HT1080 (cell line): Measurements from ENCODE around the gene SIAH2. TPM values are rescaled to one million over a fixed set of nuclear protein-coding genes. Genes with fewer than 3 reads are reported as not detected.

Source experiments
- DNase-seq: peaks from one replicate; pipeline ENCODE4 v3.0.0-alpha.2; 2015; ENCODE audit warnings: low read depth
- total RNA-seq: library from RNA; depleted of rRNA; stranded (reverse); fragments of >200 nt; shearing (Covaris generic); gene quantifications from 2 replicates; pipeline ENCODE4 v1.2.3, GENCODE V29; 2014

SIAH2 gene
- total RNA-seq, 1 experiment from 2014 or later = 71.8 TPM

GRCh38 chr3:150775001-150775599 lies 12.1 kb upstream of the SIAH2 start:
- DNase-seq = peak; percentile 37

DNA sequence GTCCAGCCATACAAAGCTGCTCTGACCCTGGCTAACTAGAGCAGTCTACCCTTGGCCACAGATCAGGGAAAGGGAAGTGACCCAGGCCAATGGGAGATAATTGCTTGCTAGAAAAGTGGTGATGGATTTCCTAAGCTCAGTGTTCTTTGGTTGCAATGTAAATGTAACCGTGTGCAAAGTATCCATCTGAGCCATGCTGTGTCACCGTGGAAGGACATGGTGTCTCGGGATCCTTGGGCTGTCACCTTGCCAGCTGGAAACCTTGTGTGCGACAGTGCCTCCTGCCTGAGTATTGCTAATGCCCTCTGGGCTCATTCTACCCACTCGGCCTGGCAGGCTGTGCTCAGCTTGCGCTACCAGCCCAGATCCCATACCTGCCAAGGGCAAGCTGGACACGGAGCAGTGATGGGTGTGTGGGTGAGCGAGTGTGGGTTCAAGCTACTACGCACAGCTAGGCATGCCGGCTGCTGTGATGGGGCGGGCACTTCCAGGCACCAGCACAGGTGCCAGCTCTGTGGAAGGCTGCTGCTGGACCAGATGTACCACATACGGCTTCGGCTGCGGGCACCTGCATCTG lies 10.7 kb upstream of the SIAH2 start:
- DNase-seq = no peak

DNA sequence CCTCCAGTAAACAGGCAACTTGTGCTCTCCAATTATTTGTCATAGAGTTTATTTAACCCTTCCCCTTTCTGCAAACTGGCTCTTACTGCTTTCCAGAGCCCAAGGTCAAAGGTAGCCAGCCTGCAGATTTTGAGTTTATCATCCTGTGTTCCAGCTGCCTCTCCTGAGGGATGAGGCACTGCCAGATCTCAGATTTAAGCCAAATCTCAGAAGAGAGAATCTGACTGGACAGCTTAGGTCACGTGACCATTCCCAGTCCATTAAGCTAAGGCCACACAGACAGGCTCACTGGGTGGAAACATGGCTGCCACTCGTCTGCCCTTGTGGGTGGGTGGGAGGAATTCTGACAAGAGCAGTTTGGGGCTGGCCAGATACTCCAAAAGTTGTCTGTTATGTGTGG lies 8.6 kb upstream of the SIAH2 start:
- DNase-seq = no peak

- DNase-seq = no peak
Observed at GRCh38 chr3:150770681-150771080, 7.7 kb upstream of the SIAH2 start.

GRCh38 chr3:150766742-150767141 lies 3.8 kb upstream of the SIAH2 start:
- DNase-seq = no peak

- peak; percentile 76 for DNase-seq
Observed at GRCh38 chr3:150765949-150766720, 3.2 kb upstream of the SIAH2 start.

GRCh38 chr3:150764967-150765366 lies 2.0 kb upstream of the SIAH2 start:
- no peak for DNase-seq

DNA sequence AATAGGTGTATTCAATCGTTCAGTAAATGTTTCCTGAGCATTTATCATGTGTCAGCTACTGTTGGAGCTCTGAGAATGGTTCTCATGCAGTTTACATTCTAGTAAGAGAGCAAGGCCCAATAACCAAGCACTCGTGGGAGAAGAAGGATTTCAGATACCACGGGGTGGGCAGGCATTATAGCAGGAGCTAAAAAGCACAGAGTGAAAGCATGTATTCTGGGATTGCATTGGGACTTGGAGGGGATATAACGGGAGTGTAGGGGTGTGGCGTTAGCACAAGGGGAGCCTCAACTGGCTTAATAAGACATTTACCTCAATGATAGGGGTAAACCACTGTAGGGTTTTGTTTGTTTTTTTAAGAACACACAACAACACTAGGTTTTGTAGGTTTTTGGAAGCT lies 1.6 kb upstream of the SIAH2 start:
- no peak for DNase-seq

- peak; percentile 77 for DNase-seq
Observed at GRCh38 chr3:150763841-150764483, 993 bp upstream of the SIAH2 start.

DNA sequence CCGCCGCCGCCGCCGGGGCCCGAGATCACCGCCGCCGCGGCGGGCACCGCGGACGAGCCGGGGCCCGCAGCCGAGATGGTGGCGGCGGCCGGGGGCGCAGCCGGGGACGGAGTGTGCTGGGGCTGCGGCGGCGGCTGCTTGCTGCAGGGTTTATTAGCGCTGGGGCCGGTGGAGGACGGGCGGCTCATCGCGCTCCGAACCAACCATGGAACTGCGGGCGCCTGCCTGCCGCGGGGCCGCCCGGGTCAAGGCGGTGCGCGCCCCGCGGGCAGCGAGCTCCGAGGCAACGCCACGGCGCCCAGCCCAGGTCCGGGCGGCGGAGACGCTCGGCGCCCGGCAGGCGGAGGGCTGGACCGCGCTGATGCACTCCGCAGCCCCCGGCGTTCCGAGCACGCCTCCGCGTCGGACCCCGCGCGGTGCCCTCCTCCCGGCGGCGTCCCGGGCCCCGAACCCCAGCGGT lies 277 bp downstream of the SIAH2 start:
- no peak for DNase-seq

- DNase-seq = peak; percentile 72
Observed at GRCh38 chr3:150761831-150762661, 923 bp downstream of the SIAH2 start.

DNA sequence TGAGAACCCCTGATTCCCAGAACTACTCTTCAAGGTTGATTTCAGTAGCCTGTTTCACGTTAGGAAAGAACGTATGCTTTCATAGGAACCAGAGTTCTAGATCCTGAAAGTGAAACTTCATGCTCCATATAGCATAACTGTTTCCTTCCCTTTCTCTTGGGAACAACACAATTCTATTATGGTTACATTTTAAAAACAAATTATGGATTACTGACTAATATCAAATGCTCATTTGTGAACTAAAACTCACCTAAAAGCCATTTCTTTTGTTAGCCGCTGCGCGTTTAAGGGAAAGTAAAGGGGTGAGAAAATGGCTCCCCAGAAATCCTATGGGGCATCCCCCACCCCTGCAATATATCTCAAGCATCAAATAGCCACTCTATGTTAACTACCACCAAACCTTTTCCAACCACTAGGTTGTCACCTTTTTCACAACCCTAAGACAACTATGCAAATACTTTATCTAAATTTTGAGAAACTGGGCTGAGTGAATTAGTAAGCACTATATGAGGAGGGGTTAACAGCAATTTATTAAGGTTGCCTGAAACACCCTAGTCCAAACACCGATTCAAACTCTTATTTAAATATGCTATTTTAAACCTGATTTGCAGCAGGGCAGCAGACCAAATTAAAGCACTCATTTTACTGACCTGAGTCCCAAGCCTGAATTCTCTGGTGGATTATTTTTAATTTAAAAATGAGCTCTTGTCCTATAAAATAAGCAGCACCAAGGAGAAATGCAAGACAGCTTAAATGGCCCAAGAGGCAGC lies 2.4 kb downstream of the SIAH2 start:
- no peak for DNase-seq

GRCh38 chr3:150759947-150760346 lies 3.0 kb downstream of the SIAH2 start:
- DNase-seq = no peak

GRCh38 chr3:150759319-150759718 lies 3.6 kb downstream of the SIAH2 start:
- no peak for DNase-seq

DNA sequence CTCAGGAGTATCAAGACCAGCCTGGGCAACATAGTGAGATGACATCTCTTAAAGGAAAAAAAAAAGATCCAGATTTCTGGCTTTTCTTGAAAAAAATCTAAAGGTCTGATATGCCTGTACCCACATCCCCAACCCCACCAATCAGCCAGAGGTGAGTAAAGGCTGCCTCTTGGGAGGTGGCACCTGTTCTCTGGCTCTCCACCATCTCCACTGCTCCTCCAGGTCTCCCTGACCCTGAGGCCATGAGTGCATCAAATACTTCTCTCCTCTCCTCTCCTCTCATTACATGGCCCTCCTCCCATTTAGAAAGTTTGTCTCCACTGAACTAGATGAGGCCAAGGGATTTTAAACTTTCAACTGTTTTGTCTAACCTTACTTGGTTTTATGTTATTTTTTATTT lies 5.2 kb downstream of the SIAH2 start:
- DNase-seq = no peak

GRCh38 chr3:150757364-150757763 lies 5.6 kb downstream of the SIAH2 start:
- DNase-seq = no peak

DNA sequence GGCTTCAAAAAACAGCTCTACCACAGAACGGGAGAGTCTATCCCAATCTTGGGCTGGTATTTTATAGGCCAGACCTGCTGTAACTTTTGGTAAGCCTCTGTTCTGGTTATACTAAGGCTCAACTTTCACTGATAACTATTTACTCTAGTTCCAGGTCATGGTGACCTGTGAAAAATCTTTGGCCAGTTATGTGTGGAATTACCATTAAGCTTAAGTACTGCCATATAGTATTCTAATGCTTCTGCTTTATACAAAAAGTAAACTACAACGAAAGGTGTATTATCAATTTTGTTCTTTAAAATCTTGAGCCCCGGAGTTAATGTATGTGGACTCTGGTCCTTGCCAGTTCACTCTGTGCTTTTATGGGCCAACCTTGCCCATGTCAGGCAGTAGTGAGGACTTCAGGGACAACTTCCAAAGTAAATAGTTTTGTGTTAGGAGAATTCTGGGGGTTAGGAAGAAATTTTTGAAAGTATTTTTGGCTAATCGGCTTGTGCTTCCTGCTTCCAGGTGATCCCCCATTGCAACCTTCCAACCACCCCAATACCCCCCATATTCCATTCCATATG lies 6.4 kb downstream of the SIAH2 start:
- DNase-seq = no peak

DNA sequence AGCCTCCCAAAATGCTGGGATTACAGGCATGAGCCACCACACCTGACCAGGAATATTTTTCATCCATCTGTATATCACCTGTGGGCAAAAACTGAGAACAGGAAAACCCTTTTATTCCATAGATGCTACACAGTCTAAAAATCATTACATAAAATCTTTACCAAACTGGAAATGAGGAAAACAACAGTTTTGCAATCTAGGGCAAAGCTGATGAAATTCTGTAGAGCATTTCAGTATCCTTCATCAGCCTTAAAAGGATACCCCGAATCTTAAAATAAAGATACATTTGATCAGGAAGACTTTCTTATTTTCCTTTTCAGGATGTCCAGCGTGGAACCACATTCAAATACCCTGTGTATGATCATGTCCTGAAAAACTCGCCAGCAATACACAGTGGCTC lies 7.1 kb downstream of the SIAH2 start:
- DNase-seq = no peak

DNA sequence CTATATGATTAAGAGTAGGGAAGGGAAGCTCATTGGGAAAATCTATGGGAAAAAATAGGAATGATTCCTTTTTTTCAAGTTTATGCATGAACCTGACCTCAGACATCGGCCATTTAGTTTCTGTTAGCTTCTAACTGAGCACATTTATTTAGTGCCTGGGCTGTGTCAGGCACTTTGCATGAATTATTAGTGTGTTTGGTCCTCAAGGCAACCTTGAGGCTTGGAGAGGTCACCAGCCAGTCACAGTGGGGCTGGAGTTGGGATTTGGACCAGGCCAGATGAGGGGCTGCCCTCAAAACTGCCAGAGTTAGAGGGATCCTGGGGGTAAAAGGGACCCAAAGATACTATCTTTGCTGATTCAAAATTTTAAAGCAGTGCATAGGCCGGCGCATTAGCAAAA lies 8.1 kb downstream of the SIAH2 start:
- DNase-seq = no peak

DNA sequence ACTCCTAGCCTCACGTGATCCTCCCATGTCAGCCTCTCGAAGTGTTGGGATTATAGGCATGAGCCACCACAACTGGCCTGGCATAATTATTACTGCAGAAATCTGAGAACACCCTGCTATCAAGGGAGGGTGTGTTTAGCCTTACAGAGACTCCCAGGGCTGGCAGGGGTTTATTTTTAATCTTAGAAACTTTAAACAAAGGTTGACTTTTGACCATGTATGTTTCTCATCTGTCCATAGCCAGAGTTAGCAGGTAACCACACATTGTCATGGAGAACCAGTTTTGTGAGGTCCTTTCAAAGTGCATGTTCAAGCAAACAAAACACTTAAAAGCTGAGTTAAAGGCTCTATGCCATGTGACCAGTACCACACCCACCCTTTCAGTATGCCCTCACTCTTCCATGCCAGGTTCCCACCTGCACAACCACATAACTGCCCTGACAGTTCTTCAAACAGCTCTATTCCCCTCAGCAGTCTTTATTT lies 11.1 kb downstream of the SIAH2 start:
- no peak for DNase-seq
